Thyroid gland (tissue), 4 donors: ENCODE measurements around the gene ANKRA2. TPM values are rescaled to one million over a fixed set of nuclear protein-coding genes. Genes with fewer than 3 reads are reported as not detected.

Experiments
- DNase-seq, 2 donors: peaks; one replicate each; pipeline ENCODE4 v3.0.0-alpha.2; 2019
- H3K27ac ChIP-seq, 3 donors: fragments of 200-600 bp; sonication (generic); 1 replicate in 2 of 3; 2 replicates in 1 of 3; pipeline ENCODE4 v1.5.1; 2016 to 2019; ENCODE audit warnings: mild to moderate bottlenecking in 1 of 3, moderate library complexity in 1 of 3
- H3K27me3 ChIP-seq: fragments of 200-600 bp; sonication (generic); one replicate; pipeline ENCODE4 v1.5.1; 2019
- H3K36me3 ChIP-seq, 2 donors: fragments of 200-600 bp; sonication (generic); one replicate each; pipeline ENCODE4 v1.5.1; 2016 to 2019
- H3K4me1 ChIP-seq, 2 donors: fragments of 200-600 bp; sonication (generic); one replicate each; pipeline ENCODE4 v1.5.1; 2017 to 2019
- H3K4me3 ChIP-seq, 3 donors: fragments of 200-600 bp; sonication (generic); replicated peaks in 1 of 3; 1 replicate in 2 of 3; 2 replicates in 1 of 3; pipeline ENCODE4 v1.5.1; 2016; ENCODE audit warnings: mild to moderate bottlenecking in 1 of 3
- H3K9me3 ChIP-seq: fragments of 200-600 bp; sonication (generic); one replicate; pipeline ENCODE4 v1.5.1; 2017
- POLR2A ChIP-seq, 2 donors: fragments of 450-650 bp; IDR thresholded peaks; one replicate each; pipeline ENCODE4 v1.6.1; 2017; ENCODE audit warnings: antibody characterized with exemption in 2 of 2, mild to moderate bottlenecking in 2 of 2, moderate library complexity in 1 of 2
- WGBS, 2 donors: methylation state at CpG; one replicate each; pipeline ENCODE4 v1.1.5; 2017; 5-methylcytosine and 5-hydroxymethylcytosine counted together
- intact Hi-C: fragments of 100-400 bp; cut with DNase I; formaldehyde crosslinking; loops from one replicate; pipeline ENCODE4 v1.15.1; 2023
- total RNA-seq, 4 donors: library from RNA; depleted of rRNA; stranded (reverse); fragments of >200 nt; gene quantifications; one replicate each; pipeline ENCODE4 v1.2.3, GENCODE V29; 2016
- TF ChIP-seq, protein P1 (sequence below), 6 experiments: fragments of 200-600 bp in 3 of 6; fragments of 450-650 bp in 3 of 6; sonication (generic) in 3 of 6; IDR thresholded peaks; one replicate each; pipeline ENCODE4 v1.5.1; 2016 to 2019; ENCODE audit warnings: antibody characterized with exemption in 6 of 6, mild to moderate bottlenecking in 2 of 6, inconsistent platforms in 1 of 6, moderate library complexity in 1 of 6

ANKRA2 gene
- total RNA-seq, 4 donors from 2014 or later = 43.1 to 82.1 (median 65.0) TPM

DNA sequence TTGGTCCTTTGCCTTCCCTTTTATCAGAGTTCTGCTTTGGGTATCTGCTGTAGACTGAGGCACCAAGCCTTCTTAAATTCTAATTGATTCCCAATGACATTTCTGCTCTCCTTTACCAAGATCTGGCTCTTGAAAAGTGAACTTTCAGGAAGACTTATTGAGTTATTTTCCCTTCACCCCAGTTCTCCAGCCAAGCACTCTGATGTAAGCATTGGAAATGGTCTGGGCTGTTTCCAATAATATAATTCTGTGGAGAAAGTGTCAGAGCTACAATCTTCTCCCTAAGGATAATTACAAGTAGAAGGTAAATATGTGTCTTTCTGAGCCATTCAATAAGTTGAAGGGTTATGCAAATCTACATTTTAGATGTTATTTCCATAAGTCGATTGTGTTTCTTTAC is 36.4 kb downstream of the ANKRA2 start:
- Histone ChIP-seq H3K27ac (no peak overlapping the region), H3K9me3 (no peaks in the 10 kb centered on the region), H3K4me1 (peaks cover 6 to 11% of the 10 kb centered on the region in 2 donors), H3K36me3 (no peaks in the 10 kb centered on the region), H3K27me3 (no peaks in the 10 kb centered on the region), H3K4me3 (no peak overlapping the region)
- intact Hi-C loops = no loop called here
- no peak for TF ChIP-seq POLR2A (IDR thresholded peaks at IDR 0.05)
- TF ChIP-seq, protein P1, sequence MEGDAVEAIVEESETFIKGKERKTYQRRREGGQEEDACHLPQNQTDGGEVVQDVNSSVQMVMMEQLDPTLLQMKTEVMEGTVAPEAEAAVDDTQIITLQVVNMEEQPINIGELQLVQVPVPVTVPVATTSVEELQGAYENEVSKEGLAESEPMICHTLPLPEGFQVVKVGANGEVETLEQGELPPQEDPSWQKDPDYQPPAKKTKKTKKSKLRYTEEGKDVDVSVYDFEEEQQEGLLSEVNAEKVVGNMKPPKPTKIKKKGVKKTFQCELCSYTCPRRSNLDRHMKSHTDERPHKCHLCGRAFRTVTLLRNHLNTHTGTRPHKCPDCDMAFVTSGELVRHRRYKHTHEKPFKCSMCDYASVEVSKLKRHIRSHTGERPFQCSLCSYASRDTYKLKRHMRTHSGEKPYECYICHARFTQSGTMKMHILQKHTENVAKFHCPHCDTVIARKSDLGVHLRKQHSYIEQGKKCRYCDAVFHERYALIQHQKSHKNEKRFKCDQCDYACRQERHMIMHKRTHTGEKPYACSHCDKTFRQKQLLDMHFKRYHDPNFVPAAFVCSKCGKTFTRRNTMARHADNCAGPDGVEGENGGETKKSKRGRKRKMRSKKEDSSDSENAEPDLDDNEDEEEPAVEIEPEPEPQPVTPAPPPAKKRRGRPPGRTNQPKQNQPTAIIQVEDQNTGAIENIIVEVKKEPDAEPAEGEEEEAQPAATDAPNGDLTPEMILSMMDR (IDR thresholded peaks at IDR 0.05) = no peak
- DNase-seq = no peak
- WGBS, 2 donors = 85 to 92% methylated on average over 1 of the region's 1 CpG

DNA sequence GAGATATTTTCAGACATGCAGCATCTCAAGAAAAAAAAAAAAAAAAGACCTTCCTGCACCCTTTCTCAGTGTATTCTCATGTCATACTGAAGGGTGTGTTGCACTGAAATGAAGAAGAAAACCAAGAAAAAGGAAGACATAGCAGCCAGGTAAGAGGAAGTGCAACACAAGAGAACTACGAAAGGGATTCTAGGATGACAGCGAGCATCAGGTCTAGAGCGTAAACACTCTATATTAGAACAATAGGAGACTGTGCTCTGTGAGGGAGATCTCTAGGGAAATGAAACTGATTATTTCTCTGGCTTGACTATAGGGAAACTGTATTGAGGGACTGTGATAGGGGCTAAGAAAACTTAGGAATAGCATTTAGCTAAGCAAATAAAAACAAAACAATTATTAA is 37.2 kb downstream of the ANKRA2 start:
- Histone ChIP-seq H3K27me3 (no peaks in the 10 kb centered on the region), H3K36me3 (no peaks in the 10 kb centered on the region), H3K27ac (no peak overlapping the region), H3K4me3 (no peak overlapping the region), H3K9me3 (no peaks in the 10 kb centered on the region), H3K4me1 (peaks cover 6 to 11% of the 10 kb centered on the region in 2 donors)
- TF ChIP-seq, protein P1 (IDR thresholded peaks at IDR 0.05) = no peak
- TF ChIP-seq POLR2A (IDR thresholded peaks at IDR 0.05) = no peak
- intact Hi-C loops = no loop called here
- DNase-seq = no peak
- WGBS, 2 donors = 68 to 72% methylated on average over 3 of the region's 3 CpGs

DNA sequence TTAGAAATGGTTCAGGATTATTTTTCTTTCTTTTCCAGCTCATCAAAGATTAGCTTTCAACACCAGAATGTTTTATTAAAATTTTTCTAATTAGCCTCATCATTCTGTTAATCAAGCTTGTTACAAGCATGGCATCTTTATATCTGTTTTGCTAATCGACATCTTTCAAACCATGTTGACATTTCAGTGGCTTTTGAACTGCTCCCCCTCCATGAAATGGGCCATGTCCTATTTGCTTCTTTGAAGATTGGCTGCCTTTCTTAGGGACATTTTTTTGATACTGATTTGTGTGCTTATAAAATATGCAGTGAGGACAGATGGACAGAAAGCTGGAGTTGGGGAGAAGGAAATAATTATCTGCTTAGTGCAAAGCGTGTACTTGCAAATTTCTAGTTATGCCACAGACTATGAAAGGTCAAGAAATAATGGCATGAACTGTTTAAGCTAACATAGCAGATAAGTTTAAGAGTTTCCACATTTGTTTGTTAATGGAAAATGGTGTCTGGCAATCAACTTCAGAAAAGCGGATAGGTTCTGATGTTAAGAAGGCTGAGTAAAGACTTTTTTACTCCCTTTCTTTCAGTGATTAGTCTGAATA is 39.7 kb downstream of the ANKRA2 start:
- no peak for DNase-seq
- H3K9me3 ChIP-seq = no peaks in the 10 kb centered on the region
- no peak for TF ChIP-seq POLR2A (IDR thresholded peaks at IDR 0.05)
- TF ChIP-seq, protein P1 (IDR thresholded peaks at IDR 0.05) = no peak
- no peak overlapping the region for H3K27ac ChIP-seq
- 79 to 83% methylated on average over 3 of the region's 3 CpGs for WGBS, 2 donors
- H3K4me3 ChIP-seq = no peak overlapping the region
- H3K4me1 ChIP-seq = peaks cover 6 to 23% of the 10 kb centered on the region in 2 donors
- H3K27me3 ChIP-seq = no peaks in the 10 kb centered on the region
- intact Hi-C loops = no loop called here
- no peaks in the 10 kb centered on the region for H3K36me3 ChIP-seq

DNA sequence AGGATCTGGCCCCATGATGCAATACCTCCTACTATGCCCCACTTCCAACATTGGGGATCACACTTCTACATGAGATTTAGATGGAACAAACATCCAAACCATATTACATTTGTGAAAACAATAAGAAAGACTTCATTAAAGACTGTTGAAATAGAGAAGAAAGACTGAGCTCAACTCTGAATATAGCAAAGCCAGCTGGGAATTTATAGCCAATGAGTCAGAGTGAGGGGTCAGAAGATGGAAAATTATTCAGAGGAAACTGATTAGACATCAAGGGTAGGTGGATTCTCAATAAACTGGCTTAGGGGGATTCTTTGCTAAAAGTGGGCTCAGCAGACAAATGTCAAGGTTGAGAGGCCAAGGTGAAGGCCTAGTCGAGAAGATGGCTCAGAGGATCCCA is 41.6 kb downstream of the ANKRA2 start:
- TF ChIP-seq, protein P1 (IDR thresholded peaks at IDR 0.05) = no peak
- TF ChIP-seq POLR2A (IDR thresholded peaks at IDR 0.05) = no peak
- H3K4me3 ChIP-seq = no peak overlapping the region
- 95% methylated on average over 1 of the region's 1 CpG for WGBS, 2 donors
- intact Hi-C loops = no loop called here
- H3K36me3 ChIP-seq = no peaks in the 10 kb centered on the region
- DNase-seq = no peak
- no peaks in the 10 kb centered on the region for H3K9me3 ChIP-seq
- peaks cover 6 to 28% of the 10 kb centered on the region in 2 donors for H3K4me1 ChIP-seq
- no peaks in the 10 kb centered on the region for H3K27me3 ChIP-seq
- H3K27ac ChIP-seq = no peak overlapping the region

DNA sequence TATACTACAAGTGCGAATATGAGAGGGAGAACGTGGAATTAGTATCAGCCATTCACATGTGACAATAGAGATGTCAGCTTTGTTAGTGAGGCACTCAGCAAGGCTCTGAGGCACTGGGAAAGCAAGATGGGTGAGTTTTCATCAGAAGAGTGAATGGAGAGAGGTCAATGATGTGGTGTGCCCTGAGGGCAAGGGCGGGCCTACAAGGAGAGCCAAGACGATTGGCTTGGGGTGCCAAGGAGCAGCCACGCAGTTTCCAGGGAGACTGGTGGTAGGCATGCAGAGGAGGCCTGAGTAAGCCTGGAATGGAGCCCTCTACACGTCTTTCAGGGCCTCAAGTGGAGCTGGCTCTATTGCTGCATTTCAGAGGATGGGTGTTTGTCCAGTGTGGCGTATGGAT is 42.5 kb downstream of the ANKRA2 start:
- no peaks in the 10 kb centered on the region for H3K9me3 ChIP-seq
- no peaks in the 10 kb centered on the region for H3K36me3 ChIP-seq
- H3K4me3 ChIP-seq = no peak overlapping the region
- H3K27ac ChIP-seq = no peak overlapping the region
- TF ChIP-seq POLR2A (IDR thresholded peaks at IDR 0.05) = no peak
- TF ChIP-seq, protein P1 (IDR thresholded peaks at IDR 0.05) = no peak
- no peak for DNase-seq
- intact Hi-C loops = no loop called here
- 93 to 94% methylated on average over 7 of the region's 7 CpGs for WGBS, 2 donors
- H3K27me3 ChIP-seq = no peaks in the 10 kb centered on the region
- peaks cover 6 to 28% of the 10 kb centered on the region in 2 donors for H3K4me1 ChIP-seq
